HG03060 (cell line): ENCODE results near the gene PFKP.

Experiments
- ATAC-seq: cut with Tn5 transposase; IDR thresholded peaks from one replicate; pipeline ENCODE4 v1.9.1; 2021; ENCODE audit warnings: low read depth, moderate number of reproducible peaks; ENCODE audit not compliant: unreplicated experiment

PFKP gene

DNA sequence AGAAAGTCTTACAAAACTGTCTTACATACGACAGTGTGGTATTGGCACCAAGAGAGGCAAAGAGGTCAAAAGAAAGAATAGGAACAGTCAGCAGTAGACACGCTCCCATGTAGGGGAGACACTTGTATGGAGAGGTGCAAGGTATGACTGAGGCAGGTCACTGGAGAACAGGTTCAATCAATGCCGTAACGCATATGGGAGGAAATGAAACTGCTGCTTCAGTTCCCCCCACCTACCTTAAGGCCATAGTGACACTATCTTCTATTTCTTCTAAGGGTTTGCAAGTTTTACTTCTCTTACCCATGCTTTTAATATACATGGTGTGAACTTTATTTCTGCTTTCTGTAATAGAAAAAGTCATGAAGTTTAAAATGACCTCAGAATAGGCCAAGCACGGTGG is 110.7 kb downstream of the PFKP start:
- no peak for ATAC-seq

DNA sequence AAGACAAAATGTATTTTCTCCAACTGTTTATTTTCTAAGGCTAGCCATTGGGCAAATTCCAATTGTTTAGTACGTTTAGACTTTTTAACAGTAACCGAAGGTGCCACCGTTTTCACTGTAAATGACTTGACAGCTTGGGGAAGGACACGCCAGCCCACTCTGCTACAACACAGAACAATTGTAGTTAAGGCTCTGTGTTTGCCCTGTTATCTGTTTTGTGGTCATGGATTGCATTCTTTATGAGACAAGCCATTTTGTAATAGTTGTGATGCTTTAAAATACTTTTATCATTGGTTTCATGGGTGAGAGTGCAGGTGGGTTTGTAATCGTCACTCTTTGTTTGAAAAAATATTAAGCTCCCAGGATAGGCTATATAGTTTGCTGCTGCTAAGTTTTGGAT is 111.8 kb downstream of the PFKP start:
- ATAC-seq = no peak

DNA sequence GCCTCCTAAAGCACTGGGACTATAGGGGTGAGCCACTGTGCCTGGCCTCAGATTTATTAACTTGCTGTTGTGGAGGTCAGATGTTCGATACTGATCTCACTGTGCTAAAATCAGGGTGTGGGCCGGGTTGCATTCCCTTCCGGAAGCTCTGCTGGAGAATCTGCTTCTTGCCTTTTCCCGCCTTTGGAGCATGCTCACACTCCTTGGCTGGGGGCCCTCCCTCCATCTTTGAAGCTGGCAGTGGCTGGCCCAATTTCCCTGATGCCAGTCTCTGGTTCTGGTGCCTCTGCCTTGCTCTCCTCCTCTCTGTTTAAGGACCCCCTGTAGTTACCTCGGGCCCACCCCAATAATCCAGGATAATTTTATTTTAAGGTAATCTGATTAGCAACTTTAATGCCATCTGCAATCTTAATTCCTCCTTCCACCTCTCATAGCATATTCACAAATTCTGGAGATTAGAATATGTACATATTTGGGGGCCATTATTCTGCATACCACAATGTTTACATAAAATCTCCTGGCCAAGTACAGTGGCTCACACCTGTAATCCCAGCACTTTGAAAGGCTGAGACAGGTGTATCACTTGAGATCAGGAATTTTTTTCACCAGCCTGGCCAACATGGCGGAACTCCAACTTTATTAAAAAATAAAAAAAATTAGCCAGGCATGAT is 113.1 kb downstream of the PFKP start:
- ATAC-seq = no peak

DNA sequence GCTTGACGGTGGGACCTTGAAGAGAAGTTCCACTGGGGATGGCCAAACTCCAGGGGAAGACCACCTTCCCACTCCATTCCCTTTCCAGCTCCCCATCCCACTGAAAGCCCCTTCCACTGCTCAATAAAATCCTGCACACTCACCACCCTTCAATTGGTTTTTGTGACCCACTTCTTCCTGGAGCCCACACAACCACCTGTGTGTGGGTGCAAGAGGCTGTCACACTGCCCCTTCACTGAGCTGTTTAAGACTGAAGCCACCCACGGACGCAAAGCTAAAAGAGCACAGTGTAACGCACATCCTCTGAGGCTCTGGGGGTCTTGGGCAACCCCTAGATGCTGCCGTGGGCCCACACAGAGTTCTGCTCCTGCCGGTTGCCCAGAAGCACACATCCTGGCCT is 118.0 kb downstream of the PFKP start:
- ATAC-seq = no peak

DNA sequence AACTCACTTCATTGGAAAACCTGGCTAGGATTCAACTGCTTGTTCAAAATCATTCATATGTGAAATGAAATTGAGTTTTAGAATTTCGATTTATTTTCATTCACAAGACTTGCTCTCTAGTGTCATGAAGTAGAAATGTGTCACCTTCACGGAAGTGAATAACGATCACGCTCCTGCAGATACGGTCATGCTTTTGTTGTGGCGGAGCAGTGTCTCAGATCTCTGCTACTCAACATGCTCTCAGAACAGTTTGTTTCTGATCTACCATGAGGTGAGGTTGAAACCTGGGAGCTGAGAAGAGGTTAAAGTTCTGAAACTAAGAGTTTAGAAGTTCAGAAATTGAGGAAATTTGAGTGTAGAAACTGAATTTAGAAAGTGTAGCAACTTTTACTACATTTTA is 119.0 kb downstream of the PFKP start:
- ATAC-seq = no peak
